Neural crest cell (in vitro differentiated cells): ENCODE measurements around the gene BRD8. TPM values are rescaled to one million over a fixed set of nuclear protein-coding genes. Genes with fewer than 3 reads are reported as not detected.

Source experiments
- DNase-seq: peaks from one replicate; pipeline ENCODE4 v3.0.0; 2021; ENCODE audit warnings: low read depth, mixed read lengths, low spot score
- H3K27ac Mint-ChIP-seq: one replicate; pipeline ENCODE4 v1.8.0; 2021; ENCODE audit warnings: mild to moderate bottlenecking, mixed read lengths; ENCODE audit not compliant: unreplicated experiment
- H3K27me3 Mint-ChIP-seq: 2 replicates; pipeline ENCODE4 v1.8.0; 2021; ENCODE audit warnings: low read depth, mild to moderate bottlenecking, mixed read lengths
- H3K36me3 Mint-ChIP-seq: 2 replicates; pipeline ENCODE4 v1.8.0; 2021; ENCODE audit warnings: low read depth, mild to moderate bottlenecking, mixed read lengths
- H3K4me1 Mint-ChIP-seq: 2 replicates; pipeline ENCODE4 v1.8.0; 2021; ENCODE audit warnings: mixed read lengths
- H3K4me3 Mint-ChIP-seq: one replicate; pipeline ENCODE4 v1.8.0; 2021; ENCODE audit warnings: mild to moderate bottlenecking, mixed read lengths
- H3K9me3 Mint-ChIP-seq: 2 replicates; pipeline ENCODE4 v1.8.0; 2021; ENCODE audit warnings: mixed read lengths
- total RNA-seq: library from RNA; stranded (reverse); gene quantifications from 2 replicates; pipeline ENCODE4 v1.2.1, GENCODE V29; 2021
- TF ChIP-seq, protein P1 (sequence below): fragments of 200-600 bp; sonication (generic); conservative IDR thresholded peaks from 2 replicates; pipeline ENCODE4 v1.5.0; 2021; ENCODE audit warnings: antibody characterized with exemption, mild to moderate bottlenecking

The BRD8 gene
- total RNA-seq, 1 donor from 2014 or later = 101 TPM

DNA sequence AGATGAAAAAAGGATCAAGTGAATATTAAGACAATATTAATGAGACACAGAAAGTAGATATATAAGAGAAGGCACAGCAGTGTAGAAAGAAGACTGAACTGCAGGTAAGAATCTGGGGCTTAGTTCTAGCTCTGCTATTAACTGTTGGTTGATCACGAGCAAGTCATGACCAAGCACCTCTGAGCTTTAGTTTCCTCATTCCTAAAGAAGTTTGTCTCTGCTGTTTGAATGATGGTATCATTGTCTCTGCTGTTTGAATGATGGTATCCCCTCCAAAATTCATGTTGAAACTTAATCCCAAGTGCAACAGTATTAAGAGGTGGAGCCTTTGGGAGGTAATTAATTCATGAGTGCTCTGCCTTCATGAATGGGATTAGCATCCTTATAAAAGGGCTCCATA lies 36.7 kb downstream of the BRD8 start:
- Mint-ChIP-seq H3K36me3 (no peaks in the 10 kb centered on the region), H3K27me3 (no peaks in the 10 kb centered on the region), H3K9me3 (no peaks in the 10 kb centered on the region), H3K4me1 (peaks cover 12% of the 10 kb centered on the region), H3K27ac (no peak overlapping the region), H3K4me3 (no peak overlapping the region)
- DNase-seq = no peak
- TF ChIP-seq, protein P1, sequence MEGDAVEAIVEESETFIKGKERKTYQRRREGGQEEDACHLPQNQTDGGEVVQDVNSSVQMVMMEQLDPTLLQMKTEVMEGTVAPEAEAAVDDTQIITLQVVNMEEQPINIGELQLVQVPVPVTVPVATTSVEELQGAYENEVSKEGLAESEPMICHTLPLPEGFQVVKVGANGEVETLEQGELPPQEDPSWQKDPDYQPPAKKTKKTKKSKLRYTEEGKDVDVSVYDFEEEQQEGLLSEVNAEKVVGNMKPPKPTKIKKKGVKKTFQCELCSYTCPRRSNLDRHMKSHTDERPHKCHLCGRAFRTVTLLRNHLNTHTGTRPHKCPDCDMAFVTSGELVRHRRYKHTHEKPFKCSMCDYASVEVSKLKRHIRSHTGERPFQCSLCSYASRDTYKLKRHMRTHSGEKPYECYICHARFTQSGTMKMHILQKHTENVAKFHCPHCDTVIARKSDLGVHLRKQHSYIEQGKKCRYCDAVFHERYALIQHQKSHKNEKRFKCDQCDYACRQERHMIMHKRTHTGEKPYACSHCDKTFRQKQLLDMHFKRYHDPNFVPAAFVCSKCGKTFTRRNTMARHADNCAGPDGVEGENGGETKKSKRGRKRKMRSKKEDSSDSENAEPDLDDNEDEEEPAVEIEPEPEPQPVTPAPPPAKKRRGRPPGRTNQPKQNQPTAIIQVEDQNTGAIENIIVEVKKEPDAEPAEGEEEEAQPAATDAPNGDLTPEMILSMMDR = no peak

DNA sequence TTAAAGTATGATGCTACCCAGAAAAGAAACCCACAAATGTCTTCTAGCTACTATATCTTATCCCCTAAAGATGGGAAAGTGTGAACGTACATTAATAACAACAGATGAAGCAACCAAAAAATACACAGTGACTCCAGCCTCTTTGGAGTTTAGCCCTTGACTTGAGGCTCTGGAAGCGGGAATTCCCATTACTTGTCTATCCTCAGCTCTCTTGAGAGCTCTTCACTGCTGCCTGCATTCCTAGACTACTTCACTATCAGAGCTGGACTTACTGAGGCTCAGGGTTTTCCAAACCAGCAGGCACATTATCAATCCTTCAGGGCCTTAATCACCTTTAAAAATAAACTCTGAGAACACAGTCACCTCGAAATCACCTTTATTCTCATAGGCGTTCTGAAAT lies 38.2 kb downstream of the BRD8 start:
- Mint-ChIP-seq H3K4me3 (peak overlapping the region; percentile 51), H3K4me1 (peaks cover 12% of the 10 kb centered on the region), H3K27ac (no peak overlapping the region), H3K27me3 (no peaks in the 10 kb centered on the region), H3K9me3 (no peaks in the 10 kb centered on the region), H3K36me3 (no peaks in the 10 kb centered on the region)
- no peak for DNase-seq
- TF ChIP-seq, protein P1 = no peak

DNA sequence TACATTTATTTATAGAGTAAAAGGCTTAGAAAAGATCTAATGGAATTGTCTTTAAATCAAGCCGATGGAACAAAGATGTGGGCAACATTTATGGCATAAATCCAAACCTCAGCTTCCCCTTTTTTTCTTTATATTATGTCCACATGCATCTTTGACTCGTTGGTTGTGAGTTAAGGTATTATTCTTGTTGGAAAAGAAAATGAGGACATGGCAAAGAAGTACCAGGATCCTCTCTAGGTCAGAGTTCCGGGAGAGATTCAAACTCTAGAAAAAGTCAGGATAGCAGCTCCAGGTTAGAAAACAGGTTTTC lies 38.7 kb downstream of the BRD8 start:
- Mint-ChIP-seq H3K4me3 (peak overlapping the region; percentile 94), H3K9me3 (no peaks in the 10 kb centered on the region), H3K27ac (no peak overlapping the region), H3K36me3 (no peaks in the 10 kb centered on the region), H3K27me3 (no peaks in the 10 kb centered on the region), H3K4me1 (peaks cover 12% of the 10 kb centered on the region)
- no peak for DNase-seq
- TF ChIP-seq, protein P1 = no peak

DNA sequence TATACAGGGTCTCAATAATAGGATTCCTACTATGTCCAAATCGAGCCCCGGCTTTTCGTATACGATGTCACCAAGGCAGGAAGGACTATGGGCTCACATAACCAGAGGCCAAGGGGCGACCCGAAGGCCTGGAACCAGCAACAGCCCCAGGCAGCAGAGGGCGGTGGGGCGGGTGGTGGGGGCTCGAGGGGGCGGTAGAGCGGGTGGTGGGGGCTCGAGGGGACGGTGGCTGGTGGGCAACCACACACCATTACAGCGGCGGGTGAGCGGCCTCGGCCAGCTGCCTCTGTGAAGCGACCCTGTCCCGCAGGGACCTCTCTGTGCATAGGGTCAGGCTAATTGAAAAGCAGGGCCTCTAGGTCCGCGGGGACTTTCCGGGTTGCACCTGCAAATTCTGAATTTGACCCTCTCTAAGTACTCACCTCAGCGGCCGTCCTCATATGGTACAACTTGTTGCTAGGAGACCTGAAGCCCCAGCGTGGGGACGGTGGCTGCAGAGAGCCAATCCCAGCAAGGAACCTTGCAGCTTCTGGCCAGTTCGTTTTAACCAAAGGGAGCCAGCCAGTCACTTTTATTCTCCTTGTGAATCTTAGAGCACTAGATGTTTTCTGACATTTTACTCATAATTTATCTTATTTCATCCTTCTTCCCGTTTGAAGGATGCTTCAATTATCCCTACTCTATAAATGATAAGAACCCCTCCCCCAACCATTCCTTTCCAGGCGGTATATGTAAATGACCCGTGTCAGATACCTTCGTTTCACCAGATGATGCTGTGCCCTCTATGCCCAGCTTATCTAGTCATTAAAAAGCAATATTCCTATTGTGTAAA lies 39.3 kb downstream of the BRD8 start, which contains the start of gene NME5:
NME5 (minus strand) TSS at position 480 of the 832 bp plus-strand sequence. CDS start 648 bp downstream, outside the sequence.
- peak within 1 kb of the TSS; percentile 50 for H3K27ac Mint-ChIP-seq
- H3K4me3 Mint-ChIP-seq = peak within 1 kb of the TSS; percentile 94

DNA sequence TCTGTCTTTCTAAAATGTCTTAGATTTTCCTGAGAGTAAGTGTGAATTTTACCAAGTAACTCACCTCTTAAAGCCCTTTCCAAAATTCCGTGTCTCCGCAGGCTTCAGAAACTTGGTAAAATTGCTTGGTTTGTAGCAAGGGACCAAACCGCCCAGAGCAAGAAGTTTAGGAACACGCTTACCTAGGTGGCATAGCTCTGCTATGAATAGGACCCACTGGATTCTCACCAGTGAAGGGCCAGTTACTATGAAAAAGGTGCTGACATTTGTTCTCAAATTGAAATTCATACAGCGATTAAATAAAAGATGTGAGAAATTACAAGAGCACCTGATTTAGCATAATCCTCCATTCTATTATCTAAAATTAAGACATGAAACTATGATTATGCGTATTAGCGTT lies 45.9 kb downstream of the BRD8 start:
- H3K9me3 Mint-ChIP-seq = no peaks in the 10 kb centered on the region
- H3K4me1 Mint-ChIP-seq = no peaks in the 10 kb centered on the region
- no peak overlapping the region for H3K27ac Mint-ChIP-seq
- no peak overlapping the region for H3K4me3 Mint-ChIP-seq
- DNase-seq = no peak
- no peaks in the 10 kb centered on the region for H3K36me3 Mint-ChIP-seq
- H3K27me3 Mint-ChIP-seq = no peaks in the 10 kb centered on the region
- TF ChIP-seq, protein P1 = no peak

More for the DNA sequence above, 39.3 kb downstream of the BRD8 start, which contains the start of gene NME5:
- Mint-ChIP-seq H3K9me3 (no peaks in the 10 kb centered on the region), H3K36me3 (no peaks in the 10 kb centered on the region), H3K4me1 (peaks cover 12% of the 10 kb centered on the region), H3K27me3 (no peaks in the 10 kb centered on the region)
- DNase-seq = peak; percentile 62
- TF ChIP-seq, protein P1 = no peak
